ENCODE results near the gene ARHGAP23.

ARHGAP23 gene

GRCh38 chr17:38428112-38428642, at the start of gene ARHGAP23:
Gene ARHGAP23, plus strand, starts transcription at chr17:38428464. Its CDS starts 22 bp downstream, at chr17:38428486.
- DNase-seq (ENCODE audit: extremely low spot score, insufficient read length, low read depth) (no peak), FAIRE-seq (no peak)

DNA sequence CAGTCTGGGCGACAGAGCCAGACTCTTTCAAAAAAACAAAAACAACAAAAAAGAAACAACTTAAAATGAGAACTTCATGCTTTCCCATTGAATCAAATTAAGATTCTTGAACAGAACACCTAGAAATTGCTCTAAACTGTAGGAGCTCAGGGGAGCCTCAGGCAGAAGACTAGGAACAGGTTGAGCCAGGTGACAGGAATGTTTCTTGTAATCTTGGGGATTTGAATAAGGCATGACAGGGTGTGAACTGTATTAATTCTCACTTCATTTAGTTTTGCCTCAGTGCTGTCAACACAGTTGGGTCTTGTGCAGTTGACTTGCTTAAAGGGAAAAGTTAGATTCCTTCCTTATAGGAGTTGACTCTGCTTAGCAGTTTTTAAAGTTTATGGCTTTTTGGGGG, 48.8 kb upstream of the ARHGAP23 start:
- no peak for FAIRE-seq

DNA sequence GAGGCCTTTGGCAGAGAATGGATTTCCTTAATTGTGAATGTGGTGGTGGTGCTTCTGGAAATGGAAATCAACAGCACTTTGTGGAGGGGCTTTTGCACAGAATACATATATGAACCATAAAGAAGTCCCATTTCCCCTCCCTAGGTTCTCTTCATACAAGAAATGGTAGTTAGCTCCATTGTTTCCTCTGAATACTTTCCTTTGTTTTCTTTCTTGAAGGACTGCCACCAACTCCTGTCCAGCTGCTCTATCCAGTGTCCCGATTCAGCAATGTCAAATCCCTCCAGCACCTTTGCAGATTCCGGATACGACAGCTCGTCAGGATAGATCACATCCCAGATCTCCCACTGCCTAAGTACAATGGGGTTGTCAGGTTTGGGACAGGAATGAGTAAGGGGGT, 33.2 kb upstream of the ARHGAP23 start:
- DNase-seq (ENCODE audit: extremely low spot score, insufficient read length, low read depth) = no peak
- no peak for FAIRE-seq

More for the DNA sequence above, 48.8 kb upstream of the ARHGAP23 start:
- DNase-seq (ENCODE audit: extremely low spot score, insufficient read length, low read depth) = no peak

DNA sequence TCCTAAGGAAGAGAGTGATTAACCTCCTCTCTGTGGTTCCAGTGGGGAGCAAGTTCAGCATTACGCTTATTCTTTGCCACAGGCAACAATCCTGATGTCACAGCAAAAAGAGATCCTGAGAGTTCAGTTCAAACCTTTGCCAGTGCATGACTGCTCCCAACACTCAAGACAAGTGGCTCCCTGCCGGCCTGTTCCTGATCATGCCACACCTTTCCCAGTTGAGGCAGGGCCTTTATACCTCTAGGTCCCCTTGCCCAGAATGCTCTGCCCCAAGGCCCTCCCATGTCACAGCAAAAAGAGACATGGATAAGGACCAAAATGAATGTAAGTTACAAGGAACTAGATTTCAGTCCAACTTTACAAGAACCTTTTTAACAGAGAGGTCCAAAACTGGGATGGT, 31.0 kb upstream of the ARHGAP23 start:
- no peak for DNase-seq (ENCODE audit: extremely low spot score, insufficient read length, low read depth)
- no peak for FAIRE-seq

- FAIRE-seq (no peak), DNase-seq (ENCODE audit: extremely low spot score, insufficient read length, low read depth) (no peak)
Measured at GRCh38 chr17:38400286-38400685, 28.0 kb upstream of the ARHGAP23 start.

DNA sequence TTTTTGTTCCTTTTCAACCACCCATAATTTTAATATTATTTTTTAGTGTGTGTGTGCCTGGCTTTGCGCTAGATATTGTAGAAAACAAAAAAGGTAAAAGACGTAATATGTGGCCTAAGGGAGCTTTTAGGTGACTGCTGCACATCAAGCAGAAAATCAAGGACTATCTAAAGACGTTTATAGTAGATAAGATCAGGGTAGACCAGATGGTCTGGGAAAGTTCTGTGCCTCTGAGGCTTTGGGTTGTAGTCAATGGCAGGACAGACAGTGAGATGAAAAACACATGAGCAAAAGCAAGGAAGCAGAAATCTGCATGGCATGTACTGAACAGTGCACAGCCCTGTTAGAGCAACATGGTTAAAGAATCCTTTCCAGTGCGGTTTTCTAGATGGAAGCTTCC, 26.8 kb upstream of the ARHGAP23 start:
- DNase-seq (ENCODE audit: extremely low spot score, insufficient read length, low read depth) = no peak
- FAIRE-seq = no peak

- DNase-seq (ENCODE audit: extremely low spot score, insufficient read length, low read depth) (no peak), FAIRE-seq (no peak)
Measured at GRCh38 chr17:38402897-38403296, 25.4 kb upstream of the ARHGAP23 start.

DNA sequence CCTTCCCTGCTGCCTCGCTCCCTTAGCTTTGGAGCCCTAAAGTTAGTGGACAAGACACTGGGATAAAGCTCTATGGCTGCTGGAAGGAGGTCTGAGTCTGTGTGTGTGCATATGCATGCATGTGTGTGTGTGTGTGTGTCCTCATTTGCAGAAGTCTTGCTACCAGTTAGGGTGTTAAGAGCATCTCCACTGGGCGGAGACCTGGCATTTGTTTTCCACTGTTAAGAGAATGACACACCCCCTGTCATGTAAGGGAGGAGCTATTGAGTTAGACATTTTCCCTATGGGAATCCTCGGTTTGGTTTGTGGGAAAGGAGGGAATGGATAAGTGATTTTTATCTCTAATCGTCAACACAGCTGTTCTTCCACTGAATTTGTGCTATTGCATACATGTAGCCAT, 24.8 kb upstream of the ARHGAP23 start:
- FAIRE-seq (no peak), DNase-seq (ENCODE audit: extremely low spot score, insufficient read length, low read depth) (no peak)

GRCh38 chr17:38404174-38404943, 23.9 kb upstream of the ARHGAP23 start:
- FAIRE-seq (no peak), DNase-seq (ENCODE audit: extremely low spot score, insufficient read length, low read depth) (no peak)

- DNase-seq (ENCODE audit: extremely low spot score, insufficient read length, low read depth) (no peak), FAIRE-seq (no peak)
Measured at GRCh38 chr17:38405654-38406053, 22.6 kb upstream of the ARHGAP23 start.

- DNase-seq (ENCODE audit: extremely low spot score, insufficient read length, low read depth) (no peak), FAIRE-seq (no peak)
Measured at GRCh38 chr17:38410201-38410600, 18.1 kb upstream of the ARHGAP23 start.

GRCh38 chr17:38415250-38416194, 12.7 kb upstream of the ARHGAP23 start:
- FAIRE-seq = no peak
- DNase-seq (ENCODE audit: extremely low spot score, insufficient read length, low read depth) = no peak

- DNase-seq (ENCODE audit: extremely low spot score, insufficient read length, low read depth) = no peak
Measured at GRCh38 chr17:38416840-38417209, 11.4 kb upstream of the ARHGAP23 start.

DNA sequence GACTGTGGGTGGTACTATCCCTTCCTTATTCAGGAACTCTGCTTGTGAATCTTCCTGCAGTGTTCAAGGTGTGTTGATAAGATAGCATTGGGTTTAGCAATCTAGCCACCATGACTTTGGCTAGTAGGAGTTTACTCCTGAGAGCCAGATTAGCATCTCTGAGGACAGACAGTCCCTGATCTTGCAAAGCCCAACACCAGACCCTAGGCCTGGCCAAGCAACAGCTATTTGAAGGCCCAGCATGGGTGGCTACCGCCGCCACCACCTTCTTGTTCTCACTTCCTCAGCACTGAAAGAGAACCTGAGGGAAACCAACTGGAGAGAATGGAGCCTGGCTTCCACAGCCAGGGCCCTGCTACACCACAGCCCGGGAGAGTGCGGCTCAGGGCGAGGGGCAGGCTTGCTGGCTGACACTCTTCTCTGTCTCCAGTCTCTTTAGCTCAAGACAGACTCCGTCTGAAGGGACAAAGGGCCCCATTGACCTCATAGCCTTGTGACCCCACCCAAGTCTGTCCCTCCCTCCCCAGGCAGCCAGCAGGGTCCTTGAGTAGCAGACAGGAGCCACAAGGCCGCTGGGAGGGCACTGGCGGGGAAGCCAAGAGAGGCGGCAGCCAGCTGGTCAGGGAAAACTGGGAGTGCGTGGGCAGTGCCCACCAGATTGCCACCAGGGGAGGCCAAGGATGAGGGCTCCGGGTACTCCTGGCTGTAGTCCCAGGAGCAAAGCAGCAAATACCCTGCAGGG, 10.9 kb upstream of the ARHGAP23 start:
- DNase-seq (ENCODE audit: extremely low spot score, insufficient read length, low read depth) = no peak
- no peak for FAIRE-seq

More at GRCh38 chr17:38416840-38417209, 11.4 kb upstream of the ARHGAP23 start:
- no peak for FAIRE-seq

GRCh38 chr17:38418062-38418692, 10.1 kb upstream of the ARHGAP23 start:
- no peak for FAIRE-seq
- DNase-seq (ENCODE audit: extremely low spot score, insufficient read length, low read depth) = no peak

- no peak for FAIRE-seq
- no peak for DNase-seq (ENCODE audit: extremely low spot score, insufficient read length, low read depth)
Measured at GRCh38 chr17:38418693-38419507, 9.4 kb upstream of the ARHGAP23 start.

- FAIRE-seq (no peak), DNase-seq (ENCODE audit: extremely low spot score, insufficient read length, low read depth) (no peak)
Measured at GRCh38 chr17:38419508-38419981, 8.7 kb upstream of the ARHGAP23 start.

DNA sequence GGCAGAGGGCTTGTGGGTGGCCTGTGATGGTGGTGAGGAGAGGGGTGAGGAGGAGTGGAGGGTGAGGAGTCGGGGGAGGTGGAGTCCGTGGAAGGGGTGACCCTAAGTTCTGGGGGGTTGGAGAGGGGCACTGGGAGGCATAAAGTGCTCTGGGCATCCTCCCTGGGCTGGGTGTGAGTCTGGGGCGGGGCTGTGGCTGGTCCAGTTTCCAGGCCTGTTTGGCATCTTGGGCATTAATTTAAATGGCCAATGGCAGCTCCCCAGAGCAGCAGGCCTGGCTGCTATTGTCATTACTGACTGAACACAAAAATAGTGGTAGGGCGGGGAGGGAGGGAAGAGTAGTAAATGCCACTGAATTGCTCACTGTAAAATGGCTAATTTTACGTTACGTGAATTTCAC, 7.7 kb upstream of the ARHGAP23 start:
- no peak for FAIRE-seq
- no peak for DNase-seq (ENCODE audit: extremely low spot score, insufficient read length, low read depth)
